KMS-11 (cell line): Measurements from ENCODE around the gene OXA1L.
"Not testable (repeated sequence)": the region's sequence is repeated elsewhere in the genome, so short reads cannot be mapped to it uniquely, and the experiment has no call there.

Source experiments
- H2AFZ ChIP-seq: fragments of 200-600 bp; sonication (generic); 2 replicates; pipeline ENCODE4 v1.6.1; 2016; ENCODE audit warnings: antibody characterized with exemption, mixed run types, low read depth
- H3K27ac ChIP-seq: fragments of 200-600 bp; sonication (generic); 2 replicates; pipeline ENCODE4 v1.6.1; 2016; ENCODE audit warnings: mild to moderate bottlenecking, mixed run types
- H3K27me3 ChIP-seq: fragments of 200-600 bp; sonication (generic); 2 replicates; pipeline ENCODE4 v1.6.1; 2017; ENCODE audit warnings: mild to moderate bottlenecking, low read depth, mixed run types, moderate library complexity; ENCODE audit not compliant: insufficient read depth
- H3K36me3 ChIP-seq: fragments of 200-600 bp; sonication (generic); 2 replicates; pipeline ENCODE4 v1.6.1; 2017; ENCODE audit warnings: mild to moderate bottlenecking, mixed run types; ENCODE audit not compliant: insufficient read depth
- H3K4me1 ChIP-seq: fragments of 200-600 bp; sonication (generic); 2 replicates; pipeline ENCODE4 v1.6.1; 2016; ENCODE audit warnings: mild to moderate bottlenecking, low read depth, mixed run types; ENCODE audit not compliant: poor library complexity, severe bottlenecking
- H3K4me2 ChIP-seq: fragments of 200-600 bp; sonication (generic); 2 replicates; pipeline ENCODE4 v1.7.0; 2016; ENCODE audit warnings: mild to moderate bottlenecking, mixed run types
- H3K4me3 ChIP-seq: fragments of 200-600 bp; sonication (generic); IDR thresholded peaks from 2 replicates; pipeline ENCODE4 v1.6.1; 2017; ENCODE audit warnings: low read depth, low read length, mixed read lengths; ENCODE audit not compliant: insufficient read depth
- H3K79me2 ChIP-seq: fragments of 200-600 bp; sonication (generic); 2 replicates; pipeline ENCODE4 v1.6.1; 2016; ENCODE audit warnings: low read depth, mixed run types; ENCODE audit not compliant: insufficient read depth
- H3K9ac ChIP-seq: fragments of 200-600 bp; sonication (generic); 2 replicates; pipeline ENCODE4 v1.6.1; 2016; ENCODE audit warnings: mild to moderate bottlenecking, mixed run types
- H4K20me1 ChIP-seq: fragments of 200-600 bp; sonication (generic); 2 replicates; pipeline ENCODE4 v1.6.1; 2016; ENCODE audit warnings: mild to moderate bottlenecking, mixed run types; ENCODE audit not compliant: insufficient read depth
- TF ChIP-seq, protein P1 (sequence below): fragments of 200-600 bp; sonication (generic); conservative IDR thresholded peaks from 2 replicates; pipeline ENCODE4 v1.6.1; 2017; ENCODE audit warnings: low read depth, mild to moderate bottlenecking, antibody characterized with exemption, low read length, moderate library complexity, mixed read lengths

The OXA1L gene

GRCh38 chr14:22776215-22776614, 9.7 kb downstream of the OXA1L start:
- no peaks in the 10 kb centered on the region for H4K20me1 ChIP-seq
- H3K4me1 ChIP-seq: peaks cover 25% of the 10 kb centered on the region
- H3K27me3 ChIP-seq: no peaks in the 10 kb centered on the region
- no peak overlapping the region for H3K9ac ChIP-seq
- 0 out of 2 replicates have a peak, but pooled peaks cover 11% of the 10 kb centered on the region for H3K36me3 ChIP-seq
- no peak overlapping the region for H3K4me3 ChIP-seq
- H3K27ac ChIP-seq: no peak overlapping the region
- TF ChIP-seq, protein P1, sequence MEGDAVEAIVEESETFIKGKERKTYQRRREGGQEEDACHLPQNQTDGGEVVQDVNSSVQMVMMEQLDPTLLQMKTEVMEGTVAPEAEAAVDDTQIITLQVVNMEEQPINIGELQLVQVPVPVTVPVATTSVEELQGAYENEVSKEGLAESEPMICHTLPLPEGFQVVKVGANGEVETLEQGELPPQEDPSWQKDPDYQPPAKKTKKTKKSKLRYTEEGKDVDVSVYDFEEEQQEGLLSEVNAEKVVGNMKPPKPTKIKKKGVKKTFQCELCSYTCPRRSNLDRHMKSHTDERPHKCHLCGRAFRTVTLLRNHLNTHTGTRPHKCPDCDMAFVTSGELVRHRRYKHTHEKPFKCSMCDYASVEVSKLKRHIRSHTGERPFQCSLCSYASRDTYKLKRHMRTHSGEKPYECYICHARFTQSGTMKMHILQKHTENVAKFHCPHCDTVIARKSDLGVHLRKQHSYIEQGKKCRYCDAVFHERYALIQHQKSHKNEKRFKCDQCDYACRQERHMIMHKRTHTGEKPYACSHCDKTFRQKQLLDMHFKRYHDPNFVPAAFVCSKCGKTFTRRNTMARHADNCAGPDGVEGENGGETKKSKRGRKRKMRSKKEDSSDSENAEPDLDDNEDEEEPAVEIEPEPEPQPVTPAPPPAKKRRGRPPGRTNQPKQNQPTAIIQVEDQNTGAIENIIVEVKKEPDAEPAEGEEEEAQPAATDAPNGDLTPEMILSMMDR: no peak
- no peak overlapping the region for H3K4me2 ChIP-seq
- no peaks in the 10 kb centered on the region for H3K79me2 ChIP-seq
- no peak overlapping the region for H2AFZ ChIP-seq

- H4K20me1 ChIP-seq, H3K27ac ChIP-seq, H2AFZ ChIP-seq, H3K27me3 ChIP-seq, H3K79me2 ChIP-seq, H3K9ac ChIP-seq, H3K36me3 ChIP-seq, H3K4me2 ChIP-seq, H3K4me3 ChIP-seq: not testable (repeated sequence)
- peaks cover 31% of the 10 kb centered on the region for H3K4me1 ChIP-seq
Observed at GRCh38 chr14:22776849-22777248, 10.4 kb downstream of the OXA1L start.

DNA sequence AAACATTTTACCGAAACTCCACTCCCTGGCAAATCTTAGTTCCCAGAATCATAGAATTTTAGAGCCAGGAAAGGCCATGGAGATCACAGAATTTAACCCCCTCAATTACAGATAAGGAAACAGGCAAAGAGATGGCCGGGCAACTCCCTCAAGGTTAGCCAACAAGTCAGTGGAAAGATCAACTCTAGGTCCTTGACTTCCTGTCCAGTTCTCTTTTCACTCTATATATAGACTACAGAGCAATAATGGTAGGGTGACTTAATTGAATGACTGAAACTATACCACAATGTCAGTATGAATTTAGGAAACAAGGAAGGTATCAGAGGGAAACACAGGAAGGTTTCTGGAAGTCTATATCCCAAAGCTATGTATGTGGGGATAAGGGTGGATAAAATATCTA, 11.6 kb downstream of the OXA1L start:
- Histone ChIP-seq H4K20me1 (no peaks in the 10 kb centered on the region), H2AFZ (no peak overlapping the region), H3K36me3 (0 out of 2 replicates have a peak, but pooled peaks cover 3% of the 10 kb centered on the region), H3K4me1 (peaks cover 33% of the 10 kb centered on the region), H3K27ac (peak overlapping the region; percentile 11; the same call in 1 of the 2 replicates), H3K27me3 (no peaks in the 10 kb centered on the region), H3K4me2 (no peak overlapping the region), H3K9ac (no peak overlapping the region), H3K79me2 (no peaks in the 10 kb centered on the region), H3K4me3 (no peak overlapping the region)
- TF ChIP-seq, protein P1: no peak

DNA sequence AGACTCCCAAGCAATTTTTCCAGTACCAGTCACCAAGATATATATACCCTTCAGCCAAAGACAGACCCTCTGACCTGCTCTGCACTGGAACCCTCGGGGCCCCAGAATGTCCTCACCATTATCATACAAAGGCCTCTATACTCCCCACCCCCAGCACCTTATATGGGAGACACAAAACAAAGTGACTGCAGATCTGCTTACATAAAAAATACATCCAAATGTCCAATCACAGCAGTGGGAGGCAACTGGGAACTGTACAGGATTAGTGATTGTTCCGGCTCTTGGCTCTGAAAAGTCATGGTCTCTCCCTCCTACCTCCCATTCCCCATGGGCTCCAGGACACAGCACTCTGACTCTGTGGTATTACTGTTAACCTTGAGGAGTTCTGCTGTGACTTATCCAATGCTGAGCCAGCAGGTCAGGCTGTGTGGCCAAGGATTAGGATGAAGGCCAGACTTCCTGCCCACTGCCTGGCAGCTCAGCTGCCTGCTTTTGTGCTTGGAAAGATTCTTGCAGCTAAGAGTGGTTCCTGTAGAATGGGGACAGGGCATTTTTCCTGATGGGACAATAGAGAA, 13.7 kb downstream of the OXA1L start:
- no peaks in the 10 kb centered on the region for H3K36me3 ChIP-seq
- no peak overlapping the region for H3K4me2 ChIP-seq
- H2AFZ ChIP-seq: no peak overlapping the region
- no peaks in the 10 kb centered on the region for H3K79me2 ChIP-seq
- no peak overlapping the region for H3K4me3 ChIP-seq
- no peak overlapping the region for H3K27ac ChIP-seq
- peaks cover 40% of the 10 kb centered on the region for H3K4me1 ChIP-seq
- H3K9ac ChIP-seq: no peak overlapping the region
- no peaks in the 10 kb centered on the region for H4K20me1 ChIP-seq
- TF ChIP-seq, protein P1: no peak
- H3K27me3 ChIP-seq: no peaks in the 10 kb centered on the region

DNA sequence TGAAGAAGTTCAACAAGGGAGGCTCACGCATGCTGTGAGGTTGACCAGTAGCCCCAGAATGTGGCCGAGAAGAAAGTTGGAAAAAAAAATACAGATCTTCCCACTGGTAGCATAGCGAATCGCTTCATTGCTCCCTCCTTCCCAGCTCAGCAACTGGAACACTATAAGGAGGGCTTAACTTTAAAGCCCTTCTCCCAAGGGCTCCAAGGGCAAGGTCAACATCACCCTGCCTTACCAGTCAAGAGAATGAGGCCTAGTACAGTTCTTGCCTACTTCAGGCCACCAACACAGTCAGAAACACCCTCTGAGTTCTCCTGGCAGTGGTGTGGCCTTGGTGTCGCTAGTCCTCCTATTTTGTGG, 14.4 kb downstream of the OXA1L start:
- Histone ChIP-seq H3K9ac (no peak overlapping the region), H3K4me2 (no peak overlapping the region), H3K4me1 (peaks cover 40% of the 10 kb centered on the region), H4K20me1 (no peaks in the 10 kb centered on the region), H3K27ac (peak overlapping the region; percentile 33; the same call in 1 of the 2 replicates), H3K79me2 (no peaks in the 10 kb centered on the region), H3K27me3 (no peaks in the 10 kb centered on the region), H3K4me3 (no peak overlapping the region), H3K36me3 (no peaks in the 10 kb centered on the region), H2AFZ (no peak overlapping the region)
- TF ChIP-seq, protein P1: no peak
